Nephron progenitor cell (in vitro differentiated cells): ENCODE measurements around the gene CFAP73.

ENCODE experiments used
- DNase-seq: peaks from one replicate; pipeline ENCODE4 v3.0.0; 2021
- H3K27ac Mint-ChIP-seq: 2 replicates; pipeline ENCODE4 v1.8.0; 2021; ENCODE audit warnings: mild to moderate bottlenecking, moderate library complexity, mixed read lengths
- H3K27me3 Mint-ChIP-seq: 2 replicates; pipeline ENCODE4 v1.8.0; 2021; ENCODE audit warnings: mild to moderate bottlenecking, low read depth, mixed read lengths; ENCODE audit not compliant: poor library complexity
- H3K36me3 Mint-ChIP-seq: 2 replicates; pipeline ENCODE4 v1.8.0; 2021; ENCODE audit warnings: low read depth, mixed read lengths
- H3K4me1 Mint-ChIP-seq: 2 replicates; pipeline ENCODE4 v1.8.0; 2021; ENCODE audit warnings: mixed read lengths
- H3K4me3 Mint-ChIP-seq: 2 replicates; pipeline ENCODE4 v1.8.0; 2021; ENCODE audit warnings: mild to moderate bottlenecking, moderate library complexity, mixed read lengths
- H3K9me3 Mint-ChIP-seq: 2 replicates; pipeline ENCODE4 v1.8.0; 2021; ENCODE audit warnings: mild to moderate bottlenecking, moderate library complexity, mixed read lengths
- TF ChIP-seq, protein P1 (sequence below): fragments of 200-600 bp; sonication (generic); IDR thresholded peaks from 2 replicates; pipeline ENCODE4 v1.5.0; 2021; ENCODE audit warnings: antibody characterized with exemption

Gene CFAP73

DNA sequence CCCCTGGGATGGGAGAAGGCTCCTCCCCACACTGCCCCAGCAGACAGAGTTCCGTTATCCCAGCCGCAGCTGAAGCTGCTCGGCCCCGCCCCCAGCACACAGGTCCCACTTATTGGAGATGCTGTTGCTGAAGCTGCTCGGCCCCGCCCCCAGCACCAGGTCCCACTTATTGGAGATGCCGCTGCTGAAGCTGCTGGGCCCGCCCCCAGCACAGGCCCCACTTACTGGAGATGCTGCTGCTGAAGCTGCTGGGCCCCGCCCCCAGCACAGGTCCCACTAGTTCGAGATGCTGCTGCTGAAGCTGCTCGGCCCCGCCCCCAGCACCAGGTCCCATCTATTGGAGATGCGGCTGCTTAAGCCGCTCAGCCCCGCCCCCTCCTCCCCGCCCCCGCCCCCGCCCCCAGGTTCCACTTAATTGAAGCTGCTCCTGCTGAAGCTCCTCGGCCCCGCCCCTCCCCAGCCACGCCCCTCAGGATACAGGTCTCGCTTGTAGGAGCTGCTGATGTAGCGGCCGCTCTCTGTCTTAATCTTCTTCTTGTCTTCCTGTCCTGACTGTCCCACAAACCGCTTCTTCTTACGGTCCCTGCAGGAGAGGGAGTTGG lies 12.0 kb downstream of the CFAP73 start:
- TF ChIP-seq, protein P1, sequence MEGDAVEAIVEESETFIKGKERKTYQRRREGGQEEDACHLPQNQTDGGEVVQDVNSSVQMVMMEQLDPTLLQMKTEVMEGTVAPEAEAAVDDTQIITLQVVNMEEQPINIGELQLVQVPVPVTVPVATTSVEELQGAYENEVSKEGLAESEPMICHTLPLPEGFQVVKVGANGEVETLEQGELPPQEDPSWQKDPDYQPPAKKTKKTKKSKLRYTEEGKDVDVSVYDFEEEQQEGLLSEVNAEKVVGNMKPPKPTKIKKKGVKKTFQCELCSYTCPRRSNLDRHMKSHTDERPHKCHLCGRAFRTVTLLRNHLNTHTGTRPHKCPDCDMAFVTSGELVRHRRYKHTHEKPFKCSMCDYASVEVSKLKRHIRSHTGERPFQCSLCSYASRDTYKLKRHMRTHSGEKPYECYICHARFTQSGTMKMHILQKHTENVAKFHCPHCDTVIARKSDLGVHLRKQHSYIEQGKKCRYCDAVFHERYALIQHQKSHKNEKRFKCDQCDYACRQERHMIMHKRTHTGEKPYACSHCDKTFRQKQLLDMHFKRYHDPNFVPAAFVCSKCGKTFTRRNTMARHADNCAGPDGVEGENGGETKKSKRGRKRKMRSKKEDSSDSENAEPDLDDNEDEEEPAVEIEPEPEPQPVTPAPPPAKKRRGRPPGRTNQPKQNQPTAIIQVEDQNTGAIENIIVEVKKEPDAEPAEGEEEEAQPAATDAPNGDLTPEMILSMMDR: no peak
- H3K4me1 Mint-ChIP-seq: peaks cover 33% of the 10 kb centered on the region
- H3K27me3 Mint-ChIP-seq: peaks cover 17% of the 10 kb centered on the region
- peak overlapping the region; percentile 35 for H3K4me3 Mint-ChIP-seq
- H3K9me3 Mint-ChIP-seq: no peaks in the 10 kb centered on the region
- H3K36me3 Mint-ChIP-seq: peaks cover 44% of the 10 kb centered on the region
- peak overlapping the region; percentile 93 for H3K27ac Mint-ChIP-seq
- DNase-seq: peak; percentile 94

DNA sequence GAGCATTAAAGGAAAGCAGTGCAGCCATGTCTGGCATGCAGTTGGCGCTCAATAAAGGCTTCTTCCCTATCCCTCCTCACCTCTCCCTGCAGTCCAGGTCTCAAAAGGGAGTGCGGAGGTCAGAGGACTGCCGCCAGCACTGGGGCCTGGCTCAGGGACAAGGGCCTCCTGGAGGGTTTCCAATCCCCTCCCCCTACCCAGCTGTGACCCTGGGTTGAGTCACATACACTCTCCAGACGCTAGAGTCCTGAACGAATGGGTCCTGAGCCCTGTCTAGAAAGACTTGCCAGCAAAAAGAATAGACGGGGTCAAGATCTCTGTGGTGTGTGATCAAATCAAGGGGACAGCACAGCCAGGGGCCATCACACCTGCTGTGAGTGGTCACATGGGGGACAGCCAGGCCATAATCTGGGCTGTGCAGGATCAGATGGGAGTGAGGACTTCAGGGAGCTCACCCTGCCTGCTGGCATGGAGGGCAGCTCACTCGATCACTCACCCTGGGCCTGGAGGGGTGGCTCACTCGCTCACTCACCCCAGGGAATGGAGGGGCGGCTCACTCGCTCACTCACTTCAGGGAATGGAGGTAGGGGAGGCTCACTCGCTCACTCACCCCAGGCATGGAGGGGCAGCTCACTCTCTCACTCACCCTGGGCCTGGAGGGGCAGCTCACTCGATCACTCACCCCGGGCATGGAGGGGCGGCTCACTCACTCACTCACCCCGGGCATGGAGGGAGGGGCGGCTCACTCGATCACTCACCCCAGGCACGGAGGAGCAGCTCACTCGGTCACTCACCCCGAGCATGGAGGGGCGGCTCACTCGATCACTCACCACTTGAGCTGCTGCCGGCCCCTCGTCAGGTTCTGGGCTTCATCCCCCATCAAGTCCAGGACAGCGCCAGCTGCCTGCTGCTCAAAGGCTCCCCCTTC lies 12.8 kb downstream of the CFAP73 start:
- TF ChIP-seq, protein P1: no peak
- no peak for DNase-seq
- peaks cover 33% of the 10 kb centered on the region for H3K4me1 Mint-ChIP-seq
- H3K4me3 Mint-ChIP-seq: no peak overlapping the region
- H3K27me3 Mint-ChIP-seq: peaks cover 8% of the 10 kb centered on the region
- H3K36me3 Mint-ChIP-seq: peaks cover 35% of the 10 kb centered on the region
- H3K9me3 Mint-ChIP-seq: no peaks in the 10 kb centered on the region
- no peak overlapping the region for H3K27ac Mint-ChIP-seq

DNA sequence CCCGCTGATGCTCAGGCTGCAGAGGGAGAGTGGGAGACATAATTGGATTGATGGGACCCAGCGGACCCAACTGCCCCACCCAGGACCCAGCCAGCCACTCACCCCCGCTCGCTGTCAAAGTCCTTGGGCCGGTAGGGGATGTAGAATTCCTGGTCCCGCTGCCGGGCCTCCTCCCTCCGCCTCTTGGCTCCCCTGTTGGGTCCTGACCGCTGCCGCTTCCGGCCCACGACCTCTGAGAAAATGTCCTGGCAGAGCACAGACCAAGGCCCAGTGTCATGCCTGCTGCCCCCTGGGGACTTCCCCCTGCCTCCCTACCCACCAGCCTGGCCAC lies 13.5 kb downstream of the CFAP73 start:
- Mint-ChIP-seq H3K36me3 (peaks cover 29% of the 10 kb centered on the region), H3K27me3 (peaks cover 2% of the 10 kb centered on the region), H3K4me3 (no peak overlapping the region), H3K27ac (no peak overlapping the region), H3K4me1 (peaks cover 33% of the 10 kb centered on the region), H3K9me3 (no peaks in the 10 kb centered on the region)
- DNase-seq: no peak
- TF ChIP-seq, protein P1: no peak

DNA sequence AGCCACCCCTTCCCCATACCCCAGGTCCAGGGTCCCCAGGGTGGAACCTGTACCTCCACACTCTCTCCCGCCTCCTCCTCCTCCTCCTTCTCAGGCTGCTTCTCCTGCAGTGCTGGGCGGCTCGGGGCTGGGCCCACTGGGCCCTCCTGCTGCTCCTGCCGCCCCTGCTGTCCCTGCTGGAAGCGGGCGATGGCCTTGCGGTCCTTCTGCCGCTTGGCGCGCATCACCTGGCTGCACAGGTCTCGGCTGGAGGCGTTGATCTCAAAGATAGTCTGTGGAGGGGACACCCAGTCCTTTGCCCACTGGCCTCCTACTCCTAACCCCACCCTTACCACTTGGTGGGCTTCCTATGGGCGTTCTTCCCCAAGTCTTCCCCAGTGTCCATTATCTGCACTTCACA lies 14.5 kb downstream of the CFAP73 start:
- no peaks in the 10 kb centered on the region for H3K27me3 Mint-ChIP-seq
- no peak for DNase-seq
- TF ChIP-seq, protein P1: no peak
- peaks cover 27% of the 10 kb centered on the region for H3K36me3 Mint-ChIP-seq
- no peaks in the 10 kb centered on the region for H3K9me3 Mint-ChIP-seq
- H3K4me3 Mint-ChIP-seq: no peak overlapping the region
- no peak overlapping the region for H3K27ac Mint-ChIP-seq
- H3K4me1 Mint-ChIP-seq: peaks cover 33% of the 10 kb centered on the region

DNA sequence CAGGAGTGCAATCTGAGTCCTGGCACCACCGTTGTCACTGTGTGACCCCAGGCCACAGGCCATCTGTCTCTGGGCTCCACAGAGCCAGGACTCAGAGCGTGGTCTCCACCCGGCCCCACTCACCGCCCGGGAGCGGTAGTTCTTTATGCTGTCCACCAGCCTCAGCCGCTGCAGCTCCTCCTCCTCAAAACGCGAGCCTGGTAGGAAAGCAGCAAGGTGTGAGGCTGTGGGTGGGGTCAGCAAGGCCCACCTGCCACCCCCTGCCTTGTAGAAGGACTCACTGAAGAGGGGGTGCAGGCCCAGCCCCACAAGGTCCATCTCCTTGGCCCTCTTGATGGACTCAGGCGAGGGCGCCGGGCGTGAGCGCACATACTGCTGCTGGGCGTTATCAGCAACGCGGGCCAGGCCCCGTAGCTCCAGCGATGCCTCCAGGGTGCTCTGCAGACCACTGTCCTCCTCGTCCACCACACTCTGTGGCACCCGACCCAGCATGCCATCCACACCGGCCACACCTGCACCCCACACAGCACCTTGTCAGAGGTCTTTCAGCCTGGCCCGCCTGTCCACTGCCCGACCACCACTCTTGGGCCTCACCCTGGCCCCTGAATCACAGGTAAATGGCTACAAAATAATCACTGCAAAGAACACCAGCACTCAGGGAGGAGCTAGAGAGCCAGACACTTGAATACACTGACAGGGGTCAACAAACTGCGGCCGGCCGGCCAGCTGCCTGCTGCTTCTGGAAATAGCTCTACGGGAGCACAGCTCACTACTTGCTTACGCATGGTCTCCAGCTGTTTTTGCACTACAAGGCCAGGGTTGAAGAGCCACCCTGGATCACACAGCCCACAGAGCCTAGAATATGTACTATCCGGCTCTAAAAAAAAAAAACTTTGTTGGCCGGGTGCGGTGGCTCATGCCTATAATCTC lies 16.3 kb downstream of the CFAP73 start:
- Mint-ChIP-seq H3K27ac (no peak overlapping the region), H3K4me1 (peaks cover 23% of the 10 kb centered on the region), H3K27me3 (no peaks in the 10 kb centered on the region), H3K36me3 (peaks cover 26% of the 10 kb centered on the region), H3K9me3 (no peaks in the 10 kb centered on the region), H3K4me3 (no peak overlapping the region)
- no peak for DNase-seq
- TF ChIP-seq, protein P1: no peak
